KOPT-K1 (cell line): Measurements from ENCODE around the gene CIC.

Experiments used
- H3K27ac ChIP-seq: fragments of 200-600 bp; sonication (generic); 2 replicates; pipeline ENCODE4 v1.5.1; 2016; ENCODE audit warnings: antibody characterized with exemption, mild to moderate bottlenecking, low read depth, low read length; ENCODE audit not compliant: poor library complexity, severe bottlenecking
- H3K36me3 ChIP-seq: fragments of 200-600 bp; sonication (generic); 2 replicates; pipeline ENCODE4 v1.5.1; 2017; ENCODE audit warnings: antibody characterized with exemption, mild to moderate bottlenecking, low read length, moderate library complexity; ENCODE audit not compliant: insufficient read depth
- H3K9me3 ChIP-seq: fragments of 200-600 bp; sonication (generic); 2 replicates; pipeline ENCODE4 v1.5.1; 2017; ENCODE audit warnings: antibody characterized with exemption, low read length, mild to moderate bottlenecking; ENCODE audit not compliant: insufficient read depth, poor library complexity, severe bottlenecking

CIC gene

DNA sequence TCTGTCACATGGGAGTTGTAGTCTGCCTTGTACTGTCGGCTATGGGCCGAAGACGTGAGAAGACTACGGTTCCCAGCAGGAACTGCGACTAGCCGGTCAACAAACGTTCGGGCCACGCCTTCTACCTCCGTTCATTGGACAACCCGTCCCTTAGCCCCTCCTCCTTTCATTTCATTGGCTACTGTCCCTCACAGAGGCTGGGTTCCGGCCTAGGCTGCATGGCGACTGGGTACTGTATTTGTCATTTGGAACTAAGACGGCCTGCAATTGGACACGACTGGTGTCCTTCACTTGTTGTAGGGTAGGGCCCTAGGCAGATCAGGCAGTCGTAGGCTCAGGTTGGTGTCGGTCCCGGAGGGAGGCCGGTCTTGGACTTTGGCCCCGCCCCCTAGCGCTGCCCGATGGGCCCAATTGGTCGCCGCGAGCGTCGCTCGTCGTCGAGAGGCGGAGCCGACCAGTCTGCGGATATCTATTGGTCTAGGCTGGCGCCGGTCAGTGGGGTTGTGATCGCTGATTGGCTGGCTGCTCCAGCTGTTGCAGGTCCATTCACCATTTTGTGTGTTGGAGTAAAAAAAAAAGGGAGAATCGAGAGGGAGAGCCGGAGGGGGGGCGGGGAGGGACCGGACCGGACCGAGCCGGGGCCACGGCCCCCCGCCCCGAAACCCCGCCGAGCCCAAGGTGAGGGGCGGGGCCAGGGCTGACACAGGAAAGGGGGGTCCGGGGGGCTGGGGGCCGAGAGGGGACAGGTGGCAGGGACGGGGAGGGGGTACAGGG is at the start of gene CIC:
TSS of gene CIC (plus strand) at position 549 of the 774 bp plus-strand sequence. CDS start 2,532 bp downstream, outside the sequence.
- Histone ChIP-seq H3K9me3 (no peaks in the 10 kb centered on the region), H3K36me3 (peaks cover 13% of the 10 kb centered on the region; the same call in 1 of the 2 replicates), H3K27ac (peak within 1 kb of the TSS; percentile 93)

DNA sequence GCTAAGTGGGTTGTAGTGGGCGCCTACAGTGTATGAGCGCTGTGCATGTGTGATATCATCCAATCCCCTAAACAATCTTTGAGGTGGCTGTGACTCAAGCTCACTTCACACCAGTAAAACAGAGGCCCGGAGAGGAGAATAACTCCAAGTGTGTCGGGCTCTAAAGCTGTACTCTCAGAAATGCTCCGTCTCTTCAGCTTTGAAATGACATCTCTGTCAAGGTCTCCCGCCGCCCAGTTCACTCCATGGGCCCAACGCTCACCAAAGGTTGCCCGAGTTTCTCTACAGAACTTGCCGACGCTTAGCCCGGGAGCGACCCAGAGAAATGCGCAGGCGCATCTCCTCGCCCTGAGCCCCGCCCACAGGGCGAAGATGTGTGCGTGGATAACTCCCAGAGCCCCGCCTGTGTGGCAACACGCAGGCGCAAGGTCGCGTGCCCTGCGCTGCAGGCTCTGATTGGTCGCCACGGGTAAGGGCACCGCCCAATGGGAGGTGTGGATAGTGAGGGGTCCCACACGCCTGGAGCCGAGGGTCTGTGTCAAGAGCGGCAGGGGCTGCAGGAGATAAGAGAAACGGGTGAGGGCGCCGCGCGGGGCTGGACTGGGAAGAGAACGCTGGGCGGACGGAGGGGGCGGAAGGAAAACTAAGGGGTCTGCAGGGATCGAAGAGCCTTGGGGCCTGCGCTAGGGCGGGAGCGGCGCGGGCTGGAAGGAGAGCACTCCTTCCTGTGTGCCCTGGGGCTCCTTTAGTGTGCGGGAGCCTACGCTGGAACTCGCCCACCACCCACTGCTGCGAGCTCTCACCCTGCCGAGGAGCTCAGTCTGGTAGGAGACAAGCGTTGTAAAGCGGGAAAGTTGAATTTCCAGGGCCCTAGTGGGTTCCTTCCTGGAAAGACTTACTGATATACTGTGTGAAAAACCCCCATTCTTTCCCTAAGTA is 49.0 kb upstream of the CIC start, which contains the start of gene ZNF526:
TSS of gene ZNF526 (plus strand) at position 501 of the 939 bp plus-strand sequence. CDS start 4,092 bp downstream, outside the sequence.
- no peaks in the 10 kb centered on the region for H3K9me3 ChIP-seq
- peak within 1 kb of the TSS; percentile 72 for H3K27ac ChIP-seq
- peaks cover 35% of the 10 kb centered on the region for H3K36me3 ChIP-seq

DNA sequence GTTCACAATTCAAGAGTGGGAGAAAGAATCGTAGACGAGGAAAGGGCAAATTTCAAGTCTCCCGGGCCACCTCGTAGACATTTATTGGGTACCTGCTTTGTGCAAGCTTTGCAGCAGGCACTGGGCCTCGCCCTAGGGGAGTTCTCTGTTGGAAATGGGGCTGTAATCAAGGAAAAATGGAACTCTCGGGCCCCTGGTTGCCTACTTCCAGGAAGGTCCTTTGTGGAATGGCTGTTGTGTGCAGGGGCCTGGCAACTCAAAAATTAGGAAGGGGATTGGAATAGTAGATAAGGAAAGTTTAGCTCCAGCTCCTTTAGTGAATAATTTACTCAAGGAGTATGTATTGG is 48.3 kb upstream of the CIC start:
- H3K9me3 ChIP-seq: no peaks in the 10 kb centered on the region
- H3K27ac ChIP-seq: peak overlapping the region; percentile 72
- peaks cover 35% of the 10 kb centered on the region for H3K36me3 ChIP-seq

DNA sequence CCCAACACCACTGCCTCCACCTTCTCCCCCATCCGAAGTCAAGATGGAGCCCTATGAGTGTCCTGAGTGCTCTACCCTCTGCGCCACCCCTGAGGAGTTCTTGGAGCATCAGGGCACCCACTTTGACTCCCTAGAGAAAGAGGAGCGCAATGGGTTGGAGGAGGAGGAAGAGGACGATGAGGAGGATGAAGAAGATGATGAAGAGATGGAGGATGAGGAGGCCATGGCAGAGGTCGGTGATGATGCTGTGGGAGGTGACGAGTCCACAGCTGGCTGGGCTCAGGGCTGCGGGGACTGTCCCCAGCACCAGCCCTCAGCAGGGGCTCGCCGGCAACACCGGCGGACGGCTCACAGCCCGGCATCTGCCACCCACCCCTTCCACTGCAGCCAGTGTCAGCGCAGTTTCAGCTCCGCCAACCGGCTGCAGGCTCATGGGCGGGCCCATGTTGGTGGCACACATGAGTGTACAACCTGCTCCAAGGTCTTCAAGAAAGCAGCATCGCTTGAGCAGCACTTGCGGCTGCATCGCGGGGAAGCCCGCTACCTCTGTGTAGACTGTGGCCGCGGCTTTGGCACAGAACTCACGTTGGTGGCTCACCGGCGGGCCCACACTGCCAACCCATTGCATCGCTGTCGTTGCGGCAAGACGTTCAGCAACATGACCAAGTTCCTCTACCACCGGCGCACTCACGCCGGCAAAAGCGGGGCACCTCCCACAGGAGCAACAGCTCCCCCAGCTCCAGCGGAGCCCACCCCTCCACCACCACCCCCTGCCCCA is 43.9 kb upstream of the CIC start:
- peaks cover 76% of the 10 kb centered on the region for H3K36me3 ChIP-seq
- no peak overlapping the region for H3K27ac ChIP-seq
- no peaks in the 10 kb centered on the region for H3K9me3 ChIP-seq

DNA sequence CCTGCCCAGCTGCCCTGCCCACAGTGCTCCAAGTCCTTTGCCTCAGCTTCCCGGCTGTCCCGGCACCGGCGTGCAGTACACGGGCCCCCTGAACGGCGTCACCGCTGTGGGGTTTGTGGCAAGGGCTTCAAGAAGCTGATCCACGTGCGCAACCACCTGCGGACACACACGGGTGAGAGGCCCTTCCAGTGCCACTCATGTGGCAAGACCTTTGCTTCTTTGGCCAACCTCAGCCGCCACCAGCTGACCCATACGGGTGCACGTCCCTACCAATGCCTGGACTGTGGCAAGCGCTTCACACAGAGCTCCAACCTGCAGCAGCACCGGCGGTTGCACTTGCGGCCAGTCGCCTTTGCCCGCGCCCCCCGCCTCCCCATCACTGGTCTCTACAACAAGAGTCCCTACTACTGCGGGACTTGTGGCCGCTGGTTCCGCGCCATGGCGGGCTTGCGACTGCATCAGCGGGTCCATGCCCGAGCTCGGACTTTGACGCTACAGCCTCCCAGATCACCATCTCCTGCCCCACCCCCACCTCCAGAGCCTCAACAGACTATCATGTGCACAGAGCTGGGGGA is 43.2 kb upstream of the CIC start:
- Histone ChIP-seq H3K36me3 (peaks cover 83% of the 10 kb centered on the region), H3K27ac (no peak overlapping the region), H3K9me3 (no peaks in the 10 kb centered on the region)

DNA sequence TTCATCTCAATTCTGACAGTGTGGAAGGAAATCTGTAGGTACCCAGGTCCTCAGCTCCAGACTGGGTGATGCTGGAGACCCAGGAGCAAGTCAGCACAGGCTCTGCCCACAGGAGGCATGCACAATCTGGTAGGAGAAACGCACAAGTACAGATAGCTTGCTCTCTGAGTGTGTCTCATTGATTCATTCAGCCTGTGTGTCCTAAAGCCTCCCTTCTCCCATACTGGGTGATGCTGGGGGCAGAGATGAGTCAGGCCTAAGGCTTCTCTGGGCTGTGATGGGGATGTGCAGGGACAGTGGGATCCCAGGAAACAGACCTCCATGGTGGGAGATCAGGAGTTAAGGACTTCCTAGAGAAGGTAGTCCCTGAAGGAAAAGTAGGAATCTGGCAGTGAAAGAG is 42.2 kb upstream of the CIC start:
- H3K27ac ChIP-seq: no peak overlapping the region
- H3K9me3 ChIP-seq: no peaks in the 10 kb centered on the region
- H3K36me3 ChIP-seq: peaks cover 94% of the 10 kb centered on the region

DNA sequence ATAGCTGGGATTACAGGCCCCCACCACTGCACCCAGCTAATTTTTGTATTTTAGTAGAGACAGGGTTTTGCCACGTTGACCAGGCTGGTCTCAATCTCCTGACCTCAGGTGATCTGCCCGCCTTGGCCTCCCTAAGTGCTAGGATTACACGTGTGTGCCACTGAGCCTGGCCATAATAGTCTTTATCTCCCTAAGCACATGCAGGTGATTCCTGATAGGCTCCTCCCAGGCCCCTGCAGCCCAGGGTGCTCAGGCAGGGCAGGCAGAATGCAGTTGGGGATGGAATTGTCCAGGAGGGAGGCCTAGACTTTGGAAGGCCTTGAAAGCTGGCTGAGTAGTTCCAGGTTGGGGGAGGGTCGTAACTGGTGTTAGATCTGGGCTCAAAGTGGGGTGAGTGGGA is 40.4 kb upstream of the CIC start:
- no peaks in the 10 kb centered on the region for H3K9me3 ChIP-seq
- peaks cover 98% of the 10 kb centered on the region for H3K36me3 ChIP-seq
- no peak overlapping the region for H3K27ac ChIP-seq

DNA sequence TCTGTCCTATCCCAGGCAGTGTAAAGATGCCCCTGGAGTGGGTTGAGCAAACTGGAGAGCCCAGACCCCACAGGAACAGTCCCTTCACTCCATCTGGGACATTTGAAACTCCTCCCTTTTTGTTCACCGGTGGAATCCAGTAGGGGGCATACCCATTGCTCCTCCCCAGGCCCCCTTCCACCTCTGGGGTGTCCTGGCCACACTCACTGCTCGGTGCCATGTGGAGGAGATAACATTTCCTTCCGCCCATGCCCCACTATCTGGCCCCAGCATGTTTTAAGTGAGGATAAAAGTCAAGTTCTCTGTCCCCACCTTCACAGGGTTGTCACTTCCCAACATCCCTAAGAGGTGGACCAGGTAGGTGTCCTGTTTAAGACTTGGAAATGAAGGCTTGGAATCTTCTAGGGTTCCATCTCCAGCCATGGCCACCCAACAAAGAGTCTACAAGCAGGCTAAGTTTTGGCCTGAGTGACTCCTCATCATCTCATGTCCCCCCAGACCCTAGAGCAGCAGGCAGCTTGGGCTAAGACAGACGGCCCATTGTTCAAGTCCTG is 39.7 kb upstream of the CIC start:
- Histone ChIP-seq H3K36me3 (peaks cover 100% of the 10 kb centered on the region), H3K27ac (no peak overlapping the region), H3K9me3 (no peaks in the 10 kb centered on the region)

DNA sequence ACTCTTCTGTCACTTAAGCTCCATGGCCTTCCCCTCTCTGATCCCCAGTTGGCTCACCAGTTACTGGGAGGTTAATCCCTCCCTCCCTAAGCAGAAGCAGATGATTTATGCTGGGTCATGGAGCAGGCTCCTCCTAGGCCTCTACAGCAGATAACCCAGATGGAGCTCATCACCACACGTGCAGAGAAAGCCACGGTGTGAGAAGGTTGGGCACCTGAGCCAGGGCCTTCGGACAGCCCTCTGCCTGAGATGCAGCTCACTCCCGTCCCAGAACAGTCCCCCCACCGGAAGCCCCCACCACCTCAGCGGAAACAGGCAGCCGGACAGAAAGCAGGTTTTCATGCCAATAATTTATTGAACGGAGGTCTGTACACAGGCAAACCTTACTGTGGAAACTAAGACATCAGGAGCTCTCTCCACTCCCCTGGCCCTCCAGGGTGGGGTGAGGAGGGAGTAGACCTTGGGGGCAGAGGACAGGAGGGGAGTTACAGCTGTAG is 39.1 kb upstream of the CIC start:
- peaks cover 100% of the 10 kb centered on the region for H3K36me3 ChIP-seq
- H3K9me3 ChIP-seq: no peaks in the 10 kb centered on the region
- no peak overlapping the region for H3K27ac ChIP-seq

DNA sequence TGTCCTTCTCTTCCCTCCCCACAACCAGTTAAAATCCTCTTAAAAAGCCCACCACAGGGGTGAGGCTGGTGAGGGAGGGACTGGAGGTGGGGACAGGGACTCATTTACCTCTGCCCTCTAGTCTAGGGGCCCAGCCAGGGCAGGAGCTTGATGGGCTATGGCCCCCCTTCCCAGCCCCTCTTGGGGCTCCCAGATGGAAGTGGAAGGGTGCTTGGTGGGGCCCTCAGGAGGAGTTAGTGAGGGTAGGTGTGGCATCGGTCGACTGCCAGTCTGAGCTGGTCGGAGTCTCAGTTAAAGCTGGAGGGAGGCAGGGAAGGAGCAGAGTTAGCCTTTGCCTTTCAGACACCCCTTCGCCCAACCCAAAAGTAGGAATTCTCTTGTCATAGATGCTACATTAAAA is 38.5 kb upstream of the CIC start:
- Histone ChIP-seq H3K36me3 (peaks cover 100% of the 10 kb centered on the region), H3K9me3 (no peaks in the 10 kb centered on the region), H3K27ac (no peak overlapping the region)

DNA sequence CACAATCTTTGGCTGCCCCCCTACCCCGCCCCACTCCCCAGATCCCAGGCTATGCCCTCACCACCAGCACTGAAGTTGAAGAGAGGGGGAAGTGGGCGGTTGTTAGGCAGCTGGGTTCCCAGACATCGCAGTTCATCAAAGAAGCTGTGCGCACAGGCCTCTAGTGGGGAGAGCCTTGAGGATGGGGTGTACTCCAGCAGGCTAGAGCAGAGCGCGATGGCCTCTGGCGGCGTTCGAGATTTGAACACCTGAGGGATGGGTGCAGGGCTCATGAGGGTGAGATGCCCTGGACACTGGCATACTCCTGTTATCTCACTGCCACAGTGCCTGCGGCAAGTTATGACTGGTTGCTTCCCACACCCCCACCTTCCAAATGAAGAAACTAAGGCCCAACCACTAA is 36.6 kb upstream of the CIC start:
- H3K27ac ChIP-seq: no peak overlapping the region
- H3K36me3 ChIP-seq: peaks cover 99% of the 10 kb centered on the region
- H3K9me3 ChIP-seq: no peaks in the 10 kb centered on the region

DNA sequence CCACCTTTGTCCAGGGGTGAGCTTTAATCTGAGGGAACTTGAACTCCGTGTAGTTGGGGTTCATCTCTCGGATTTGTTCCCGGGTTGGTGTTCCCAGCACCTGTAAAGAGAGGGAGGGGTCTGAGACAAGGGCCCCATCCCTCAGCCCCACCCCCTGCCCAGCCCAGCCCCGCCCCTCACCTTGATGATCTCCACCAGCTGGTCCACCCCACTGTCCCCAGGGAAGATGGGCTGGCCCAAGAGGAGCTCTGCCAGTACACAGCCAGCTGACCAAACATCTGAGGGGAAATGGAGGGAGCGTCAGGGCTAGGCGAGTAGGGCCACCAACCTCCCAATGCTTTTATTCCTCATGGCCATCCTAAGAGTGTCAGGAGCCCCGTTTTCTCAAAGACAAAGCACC is 35.9 kb upstream of the CIC start:
- Histone ChIP-seq H3K9me3 (no peaks in the 10 kb centered on the region), H3K36me3 (peaks cover 92% of the 10 kb centered on the region), H3K27ac (no peak overlapping the region)

DNA sequence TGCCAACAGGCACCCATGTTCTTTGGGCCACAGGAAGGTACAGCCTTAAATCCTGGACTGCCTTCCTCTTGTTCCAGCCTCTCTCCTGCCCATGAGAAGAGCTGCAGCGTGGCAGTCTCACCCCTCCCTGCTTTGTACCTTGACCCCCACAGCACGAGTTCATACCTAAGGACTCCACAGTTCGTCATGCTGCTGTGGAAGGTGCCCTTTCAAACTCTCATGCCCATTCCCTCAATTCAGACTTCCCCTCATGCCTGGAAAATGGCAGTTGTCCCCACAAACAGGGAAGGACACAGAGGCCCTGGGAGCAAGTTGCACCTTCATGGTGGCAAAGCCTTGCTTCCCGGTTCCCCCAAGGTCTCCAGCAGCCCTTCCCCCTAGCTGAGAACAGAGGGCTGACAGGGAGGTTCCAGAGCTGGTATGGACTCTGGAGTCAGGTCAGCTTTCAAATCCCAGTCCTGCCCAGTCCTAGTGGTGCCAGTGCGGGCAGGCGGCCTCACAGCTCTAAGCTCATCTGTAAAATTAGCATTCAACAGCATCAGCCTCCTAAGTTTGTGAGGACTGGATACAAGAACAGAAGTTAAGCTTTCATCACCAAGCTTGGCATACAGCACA is 35.3 kb upstream of the CIC start:
- peaks cover 87% of the 10 kb centered on the region for H3K36me3 ChIP-seq

DNA sequence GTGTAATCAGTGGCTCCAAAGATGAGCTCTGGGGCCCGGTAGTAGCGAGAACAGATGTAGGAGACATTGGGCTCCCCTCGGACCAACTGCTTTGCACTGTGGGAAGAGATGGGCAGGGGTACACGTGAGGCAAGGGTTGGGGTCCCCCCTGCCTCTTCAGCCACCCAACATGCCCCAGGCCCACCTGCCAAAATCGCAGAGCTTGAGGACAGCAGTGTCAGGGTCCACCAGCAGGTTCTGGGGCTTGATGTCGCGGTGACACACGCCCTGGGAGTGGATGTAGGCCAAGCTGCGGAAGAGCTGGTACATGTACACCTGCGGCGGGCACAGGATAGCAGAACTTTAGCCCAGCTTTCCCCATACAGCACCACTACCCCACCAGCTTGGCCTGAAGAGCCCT is 34.7 kb upstream of the CIC start:
- no peak overlapping the region for H3K27ac ChIP-seq
- H3K9me3 ChIP-seq: no peaks in the 10 kb centered on the region
- peaks cover 87% of the 10 kb centered on the region for H3K36me3 ChIP-seq

More for the DNA sequence above, 35.3 kb upstream of the CIC start:
- no peak overlapping the region for H3K27ac ChIP-seq
- H3K9me3 ChIP-seq: no peaks in the 10 kb centered on the region
